ENCODE data around the gene UBE3C.

GRCh38 chr7:157129200-157129599, 9.5 kb upstream of the UBE3C start:
- TF ChIP-seq CTCF (IDR thresholded peaks at IDR 0.05; ENCODE audit: low read depth, low read length) (no peak), POLR2A (IDR thresholded peaks at IDR 0.05; ENCODE audit: extremely low read depth, insufficient read length) (no peak)
